Adrenal gland (tissue), 12 donors: Measurements from ENCODE around the gene SLC27A2. TPM values are rescaled to one million over a fixed set of nuclear protein-coding genes. Genes with fewer than 3 reads are reported as not detected.

Experiments
- DNase-seq, 7 donors: peaks; one replicate each; pipeline ENCODE4 v3.0.0-alpha.2; 2019 to 2020
- H3K27ac ChIP-seq, 5 donors: fragments of 200-600 bp; sonication (generic) in 4 of 5; 1 replicate in 3 of 5; 2 replicates in 2 of 5; pipeline versions ENCODE4 v1.5.1 to v1.8.0; 2016 to 2020; ENCODE audit warnings: mild to moderate bottlenecking in 1 of 5
- H3K27me3 ChIP-seq: fragments of 200-600 bp; 2 replicates; pipeline ENCODE4 v1.8.0; 2021
- H3K36me3 ChIP-seq, 2 donors: fragments of 200-600 bp; replicated peaks in 1 of 2; 1 replicate in 1 of 2; 2 replicates in 1 of 2; pipeline versions ENCODE4 v1.5.1 to v1.8.0; 2018 to 2022
- H3K4me1 ChIP-seq, 2 donors: fragments of 200-600 bp; replicated peaks in 1 of 2; 1 replicate in 1 of 2; 2 replicates in 1 of 2; pipeline versions ENCODE4 v1.5.1 to v1.8.0; 2018 to 2021
- H3K4me3 ChIP-seq, 4 donors: fragments of 200-600 bp; sonication (generic) in 3 of 4; one replicate each; pipeline ENCODE4 v1.5.1; 2016 to 2018
- H3K9me3 ChIP-seq, 3 donors: fragments of 200-600 bp; sonication (generic) in 1 of 3; replicated peaks in 1 of 3; 1 replicate in 2 of 3; 2 replicates in 1 of 3; pipeline versions ENCODE4 v1.5.1 to v1.8.0; 2016 to 2021
- CTCF ChIP-seq, 6 experiments: fragments of 450-650 bp in 4 of 6; fragments of 200-600 bp in 2 of 6; sonication (generic) in 1 of 6; IDR thresholded peaks; 1 replicate in 5 of 6; 2 replicates in 1 of 6; pipeline versions ENCODE4 v1.5.1 to v1.8.0; 2016 to 2021; ENCODE audit warnings: antibody characterized with exemption in 6 of 6, mild to moderate bottlenecking in 2 of 6, moderate library complexity in 1 of 6
- POLR2A ChIP-seq, 2 donors: fragments of 450-650 bp; IDR thresholded peaks; one replicate each; pipeline ENCODE4 v1.6.1; 2017; ENCODE audit warnings: antibody characterized with exemption in 2 of 2, mild to moderate bottlenecking in 2 of 2, moderate library complexity in 1 of 2
- WGBS, 4 donors: extraction: QIAGEN DNeasy Blood & Tissue Kit in 2 of 4; methylation state at CpG; one replicate each; pipeline versions ENCODE4 v1.1.5 to v1.1.7; 2013 to 2017; 5-methylcytosine and 5-hydroxymethylcytosine counted together
- intact Hi-C, 2 donors: fragments of 100-400 bp; cut with DNase I; formaldehyde crosslinking; loops; one replicate each; pipeline versions ENCODE4 v1.14.1 to v1.15.0; 2022 to 2023
- polyA plus RNA-seq, 3 donors: library from polyadenylated mRNA; stranded (reverse); fragments of 200-250 nt in 2 of 3; fragments of 350-450 nt in 1 of 3; fragmentation: Illumina TruSeq in 1 of 3; extraction: RNeasy Lipid Tissue Mini Kit (QIAGEN cat#74804) in 1 of 3; gene quantifications; one replicate each; pipeline ENCODE4 v1.2.3, GENCODE V29; 2013 to 2014
- total RNA-seq, 9 donors: library from RNA; depleted of rRNA in 4 of 9; stranded (reverse); fragments of >200 nt in 4 of 9; fragments of 120-200 nt in 1 of 9; fragmentation: NEBNext Ultra II Directional in 1 of 9; extraction: Animal tissue kit (Norgen Biotek cat#: 25700) in 1 of 9; gene quantifications; one replicate each; pipeline versions ENCODE4 v1.1.0 to v1.2.4, GENCODE V29; 2013 to 2023
- donor health status: healthy with polysubstance abuse.
- donor health status: Bipolar disorder and iron deficiency.
- donor health status: DM: yes; HTN: yes; CAD: no.
- donor health status: DM: no; HTN: no; CAD: no.
- donor health status: DM: no; HTN: no; CAD: no.
- donor health status: DM: yes; HTN: yes; CAD: no.

Gene SLC27A2
- total and polyA plus RNA-seq, 12 donors = 0.22 to 49.5 (median 22.5) TPM

DNA sequence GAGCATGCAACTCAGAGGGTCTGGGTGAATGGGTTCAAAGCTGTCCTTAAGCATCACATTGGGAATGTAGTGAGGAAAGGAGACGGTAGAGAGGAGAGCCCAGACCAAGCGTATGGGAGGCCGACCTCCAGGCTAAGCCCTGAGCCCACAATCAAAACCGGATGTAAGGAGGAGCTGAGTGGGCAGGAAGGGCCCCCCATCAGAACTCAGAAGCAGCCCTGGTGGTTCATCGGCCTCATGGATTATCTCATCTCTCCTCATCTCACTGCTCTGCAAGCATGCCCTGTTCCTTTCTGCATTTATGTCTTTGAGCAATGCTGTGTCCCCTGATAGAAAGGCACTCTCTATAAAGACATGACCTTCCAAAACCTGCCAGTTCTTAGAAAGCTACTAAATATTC is 77.3 kb downstream of the SLC27A2 start:
- DNase-seq = no peak
- H3K4me1 ChIP-seq = no peaks in the 10 kb centered on the region
- H3K27ac ChIP-seq = no peak overlapping the region
- no peaks in the 10 kb centered on the region for H3K27me3 ChIP-seq
- H3K9me3 ChIP-seq = no peaks in the 10 kb centered on the region
- TF ChIP-seq POLR2A (IDR thresholded peaks at IDR 0.05) = no peak
- TF ChIP-seq CTCF (IDR thresholded peaks at IDR 0.05) = no peak
- no peaks in the 10 kb centered on the region for H3K36me3 ChIP-seq
- 79 to 83% (median 80%) methylated on average over 5 of the region's 5 CpGs for WGBS, 4 donors
- intact Hi-C loops = no loop called here
- no peak overlapping the region for H3K4me3 ChIP-seq

DNA sequence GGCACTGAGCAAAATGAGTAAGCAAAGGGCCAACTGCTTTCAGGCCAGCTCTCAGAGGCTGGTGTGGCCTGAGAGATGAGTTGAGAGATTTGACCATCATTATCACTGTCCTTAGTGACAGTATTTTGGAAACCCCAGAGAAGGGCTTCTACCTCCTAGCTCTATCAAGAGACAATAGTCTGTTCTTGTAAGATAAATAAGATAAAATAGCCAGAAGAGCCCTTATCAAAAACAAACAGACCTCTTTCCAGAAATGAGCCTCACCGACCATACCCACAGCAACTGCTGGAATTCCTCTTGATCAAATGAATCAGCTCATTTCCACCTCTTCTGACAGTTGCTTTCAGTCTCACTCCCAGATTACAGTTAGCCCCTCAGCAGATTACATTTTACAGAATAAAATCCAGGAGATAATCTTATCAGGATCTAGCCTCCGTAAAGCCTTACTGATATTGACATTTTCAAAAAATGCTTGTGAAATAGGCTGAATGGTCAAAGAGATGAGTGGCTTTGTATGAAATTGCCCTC is 79.0 kb downstream of the SLC27A2 start:
- 71 to 97% (median 78%) methylated on average over 2 of the region's 2 CpGs for WGBS, 4 donors
- TF ChIP-seq CTCF (IDR thresholded peaks at IDR 0.05) (no peak), POLR2A (IDR thresholded peaks at IDR 0.05) (no peak)
- H3K4me3 ChIP-seq = no peak overlapping the region
- DNase-seq = no peak
- H3K27ac ChIP-seq = no peak overlapping the region
- H3K36me3 ChIP-seq = no peaks in the 10 kb centered on the region
- H3K9me3 ChIP-seq = no peaks in the 10 kb centered on the region
- intact Hi-C loops = no loop called here
- no peaks in the 10 kb centered on the region for H3K27me3 ChIP-seq
- no peaks in the 10 kb centered on the region for H3K4me1 ChIP-seq

DNA sequence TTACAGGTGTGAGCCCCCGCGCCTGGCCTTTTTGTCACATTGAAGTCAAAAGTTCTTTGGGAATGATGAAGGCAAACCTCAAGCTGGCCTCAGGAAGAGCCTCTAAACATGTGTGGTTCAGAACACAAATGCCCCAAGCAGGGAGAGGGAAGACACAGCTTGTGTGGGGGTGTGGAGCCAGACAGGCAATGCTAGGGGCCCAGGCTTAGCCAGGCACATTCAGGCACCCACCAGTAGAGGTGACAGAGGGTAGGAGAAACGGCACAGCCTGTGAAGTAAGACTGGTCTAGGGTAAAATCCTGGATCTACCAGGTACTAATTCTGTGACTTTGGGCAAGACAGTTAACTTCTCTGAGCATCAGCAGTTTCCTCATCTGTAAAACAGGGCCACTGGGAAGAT is 80.0 kb downstream of the SLC27A2 start:
- TF ChIP-seq CTCF (IDR thresholded peaks at IDR 0.05) (no peak), POLR2A (IDR thresholded peaks at IDR 0.05) (no peak)
- Histone ChIP-seq H3K27me3 (no peaks in the 10 kb centered on the region), H3K4me3 (no peak overlapping the region), H3K27ac (no peak overlapping the region), H3K9me3 (no peaks in the 10 kb centered on the region), H3K4me1 (no peaks in the 10 kb centered on the region), H3K36me3 (no peaks in the 10 kb centered on the region)
- no peak for DNase-seq
- WGBS, 4 donors = 55 to 97% (median 85%) methylated on average over 1 to 3 of the region's 3 CpGs
- intact Hi-C loops = no loop called here

DNA sequence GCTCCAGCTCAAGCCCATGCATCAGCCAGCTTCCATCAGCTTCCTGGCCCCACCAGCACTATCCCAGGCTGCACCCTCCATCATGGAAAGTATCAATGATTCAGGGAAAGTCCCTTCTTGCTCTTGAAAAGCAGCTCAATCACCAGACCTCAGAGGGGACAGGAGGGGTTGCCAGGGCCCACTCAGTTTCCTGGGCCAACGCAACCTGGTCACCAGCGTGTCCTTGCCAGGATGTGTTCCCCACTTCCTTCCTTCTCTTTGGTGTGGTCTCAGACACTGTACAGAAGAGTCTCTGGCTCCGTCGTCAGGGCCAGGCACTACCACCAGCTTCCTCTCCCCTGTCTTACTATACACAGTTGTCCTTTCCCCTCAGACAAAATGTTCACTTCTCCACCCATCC is 80.5 kb downstream of the SLC27A2 start:
- no peaks in the 10 kb centered on the region for H3K36me3 ChIP-seq
- no peak for DNase-seq
- H3K4me3 ChIP-seq = no peak overlapping the region
- no peaks in the 10 kb centered on the region for H3K27me3 ChIP-seq
- H3K27ac ChIP-seq = no peak overlapping the region
- TF ChIP-seq CTCF (IDR thresholded peaks at IDR 0.05) = no peak
- no peak for TF ChIP-seq POLR2A (IDR thresholded peaks at IDR 0.05)
- intact Hi-C loops = no loop called here
- no peaks in the 10 kb centered on the region for H3K9me3 ChIP-seq
- no peaks in the 10 kb centered on the region for H3K4me1 ChIP-seq
- 60 to 70% (median 66%) methylated on average over 4 of the region's 4 CpGs for WGBS, 4 donors
